ENCODE results near the gene SUGT1. TPM values are rescaled to one million over a fixed set of nuclear protein-coding genes. Genes with fewer than 3 reads are reported as not detected.
A peak's percentile ranks its signal among the peaks of the same experiment; 100 is the strongest.

Gene SUGT1
- total RNA-seq, 3 donors from 2014 or later: 24.6 to 40.8 (median 29.1) TPM

GRCh38 chr13:52738719-52739467, 86.3 kb downstream of the SUGT1 start:
- Histone ChIP-seq H3K27ac (no peak overlapping the region), H3K4me3 (peak overlapping the region; percentile 20 to 58 (median 34)), H3K4me1 (no peaks in the 10 kb centered on the region), H3K36me3 (no peaks in the 10 kb centered on the region), H3K27me3 (peaks cover 3 to 41% of the 10 kb centered on the region in 2 donors), H3K9me3 (no peaks in the 10 kb centered on the region)
- TF ChIP-seq, protein P1, sequence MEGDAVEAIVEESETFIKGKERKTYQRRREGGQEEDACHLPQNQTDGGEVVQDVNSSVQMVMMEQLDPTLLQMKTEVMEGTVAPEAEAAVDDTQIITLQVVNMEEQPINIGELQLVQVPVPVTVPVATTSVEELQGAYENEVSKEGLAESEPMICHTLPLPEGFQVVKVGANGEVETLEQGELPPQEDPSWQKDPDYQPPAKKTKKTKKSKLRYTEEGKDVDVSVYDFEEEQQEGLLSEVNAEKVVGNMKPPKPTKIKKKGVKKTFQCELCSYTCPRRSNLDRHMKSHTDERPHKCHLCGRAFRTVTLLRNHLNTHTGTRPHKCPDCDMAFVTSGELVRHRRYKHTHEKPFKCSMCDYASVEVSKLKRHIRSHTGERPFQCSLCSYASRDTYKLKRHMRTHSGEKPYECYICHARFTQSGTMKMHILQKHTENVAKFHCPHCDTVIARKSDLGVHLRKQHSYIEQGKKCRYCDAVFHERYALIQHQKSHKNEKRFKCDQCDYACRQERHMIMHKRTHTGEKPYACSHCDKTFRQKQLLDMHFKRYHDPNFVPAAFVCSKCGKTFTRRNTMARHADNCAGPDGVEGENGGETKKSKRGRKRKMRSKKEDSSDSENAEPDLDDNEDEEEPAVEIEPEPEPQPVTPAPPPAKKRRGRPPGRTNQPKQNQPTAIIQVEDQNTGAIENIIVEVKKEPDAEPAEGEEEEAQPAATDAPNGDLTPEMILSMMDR (IDR thresholded peaks at IDR 0.05): no peak
- TF ChIP-seq POLR2AphosphoS5 (IDR thresholded peaks at IDR 0.05): no peak
- TF ChIP-seq POLR2A (IDR thresholded peaks at IDR 0.05): no peak
- DNase-seq (ENCODE audit: low spot score in 2 of 2): no peak
- intact Hi-C loops (cut with DNase I; ENCODE audit: low total_unique reads): no loop called here

DNA sequence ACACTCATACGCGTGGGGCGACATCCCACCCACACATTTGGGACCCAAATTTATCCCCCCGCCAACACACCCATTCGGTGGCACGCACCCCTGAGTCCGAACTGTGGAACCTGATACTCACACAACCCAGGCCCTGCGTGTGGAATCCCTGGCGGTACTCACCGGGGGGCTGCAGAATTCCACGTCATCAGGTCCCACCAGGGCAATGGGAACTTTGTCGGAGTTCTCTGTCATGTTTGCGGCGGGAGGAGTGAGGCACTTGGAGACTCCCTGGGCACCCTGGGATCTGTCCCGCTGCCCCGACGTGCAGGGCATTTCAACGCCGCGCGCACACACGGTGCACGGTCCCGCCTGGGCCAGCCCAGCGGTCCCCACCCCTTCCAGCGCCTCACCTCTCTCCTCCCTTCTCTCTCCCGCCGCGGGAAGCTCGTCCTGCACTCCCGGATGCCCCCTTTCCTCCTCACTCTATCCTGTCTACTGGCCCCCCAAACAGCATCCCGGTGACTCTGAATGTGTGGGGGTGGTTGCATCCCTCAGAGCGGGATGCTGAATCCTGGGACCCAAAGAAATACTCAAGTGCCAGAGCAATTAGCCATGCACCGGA, 86.9 kb downstream of the SUGT1 start, which contains the start of gene CNMD:
CNMD (minus strand) TSS at position 353 of the 604 bp plus-strand sequence; CDS start at position 234, 119 bp downstream.
- Histone ChIP-seq H3K36me3 (no peaks in the 10 kb centered on the region), H3K27ac (no peak within 1 kb of the TSS), H3K27me3 (peaks cover 3 to 41% of the 10 kb centered on the region in 2 donors), H3K4me3 (peak within 1 kb of the TSS; percentile 20 to 58 (median 34)), H3K9me3 (no peaks in the 10 kb centered on the region), H3K4me1 (no peaks in the 10 kb centered on the region)
- DNase-seq (ENCODE audit: low spot score in 2 of 2): no peak
- intact Hi-C loops (cut with DNase I; ENCODE audit: low total_unique reads): no loop called here
- TF ChIP-seq, protein P1 (IDR thresholded peaks at IDR 0.05): no peak
- TF ChIP-seq POLR2AphosphoS5 (IDR thresholded peaks at IDR 0.05) (no peak), POLR2A (IDR thresholded peaks at IDR 0.05) (no peak)

DNA sequence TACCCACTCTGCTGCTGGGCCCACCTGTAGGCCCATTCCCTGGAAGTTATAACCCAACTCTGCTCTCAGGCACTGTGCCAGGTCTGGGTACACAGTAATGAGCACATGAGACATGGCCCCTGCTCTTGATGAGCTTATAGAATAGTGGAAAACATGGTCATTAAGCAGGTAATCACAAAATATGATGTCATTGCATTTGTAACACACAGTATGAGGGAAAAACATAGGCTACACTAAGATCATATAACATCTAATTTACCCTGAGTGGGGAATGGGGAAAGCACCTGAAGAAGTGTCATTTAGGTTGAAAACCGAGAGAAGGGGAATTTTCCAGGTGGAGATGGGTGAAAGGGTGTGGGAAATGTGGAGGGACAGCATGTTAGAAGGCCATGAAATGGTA, 90.9 kb downstream of the SUGT1 start:
- intact Hi-C loops (cut with DNase I; ENCODE audit: low total_unique reads): no loop called here
- TF ChIP-seq POLR2AphosphoS5 (IDR thresholded peaks at IDR 0.05) (no peak), POLR2A (IDR thresholded peaks at IDR 0.05) (no peak)
- TF ChIP-seq, protein P1 (IDR thresholded peaks at IDR 0.05): no peak
- DNase-seq (ENCODE audit: low spot score in 2 of 2): no peak

DNA sequence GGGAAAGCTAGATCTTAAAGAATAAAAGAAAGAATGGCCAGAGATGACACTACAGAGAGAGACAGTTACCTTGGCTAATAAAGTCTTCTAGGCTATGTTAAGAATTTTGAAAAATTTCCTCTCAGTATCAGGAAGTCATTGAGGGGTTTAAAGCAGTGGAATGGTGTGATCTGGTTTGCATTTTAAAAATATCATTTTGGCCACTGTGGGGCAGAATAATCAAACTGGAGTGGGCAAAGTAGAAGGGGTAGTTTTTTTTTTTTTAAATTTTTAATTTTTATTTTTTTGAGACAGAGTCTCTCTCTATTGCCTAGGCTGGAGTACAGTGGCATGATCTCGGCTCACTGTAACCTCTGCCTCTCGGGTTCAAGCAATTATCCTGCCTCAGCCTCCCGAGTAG, 91.4 kb downstream of the SUGT1 start:
- H3K9me3 ChIP-seq: no peaks in the 10 kb centered on the region
- intact Hi-C loops (cut with DNase I; ENCODE audit: low total_unique reads): no loop called here
- TF ChIP-seq POLR2AphosphoS5 (IDR thresholded peaks at IDR 0.05) (no peak), POLR2A (IDR thresholded peaks at IDR 0.05) (no peak)
- TF ChIP-seq, protein P1 (IDR thresholded peaks at IDR 0.05): no peak

More for the DNA sequence above, 90.9 kb downstream of the SUGT1 start:
- no peaks in the 10 kb centered on the region for H3K9me3 ChIP-seq
- H3K27me3 ChIP-seq: peaks cover 3 to 25% of the 10 kb centered on the region in 2 donors
- no peak overlapping the region for H3K27ac ChIP-seq
- H3K36me3 ChIP-seq: no peaks in the 10 kb centered on the region
- H3K4me3 ChIP-seq: no peak overlapping the region
- no peaks in the 10 kb centered on the region for H3K4me1 ChIP-seq

GRCh38 chr13:52744842-52745375, 92.3 kb downstream of the SUGT1 start:
- no peak overlapping the region for H3K4me3 ChIP-seq
- H3K27me3 ChIP-seq: peaks cover 0 to 11% of the 10 kb centered on the region in 2 donors
- intact Hi-C loops (cut with DNase I; ENCODE audit: low total_unique reads): no loop called here

More for the DNA sequence above, 91.4 kb downstream of the SUGT1 start:
- Histone ChIP-seq H3K27me3 (peaks cover 0 to 20% of the 10 kb centered on the region in 2 donors), H3K27ac (no peak overlapping the region), H3K4me3 (no peak overlapping the region), H3K4me1 (no peaks in the 10 kb centered on the region), H3K36me3 (no peaks in the 10 kb centered on the region)
- no peak for DNase-seq (ENCODE audit: low spot score in 2 of 2)

More at GRCh38 chr13:52744842-52745375, 92.3 kb downstream of the SUGT1 start:
- Histone ChIP-seq H3K9me3 (no peaks in the 10 kb centered on the region), H3K27ac (no peak overlapping the region), H3K4me1 (no peaks in the 10 kb centered on the region), H3K36me3 (no peaks in the 10 kb centered on the region)
- DNase-seq (ENCODE audit: low spot score in 2 of 2): no peak
- TF ChIP-seq POLR2AphosphoS5 (IDR thresholded peaks at IDR 0.05) (no peak), POLR2A (IDR thresholded peaks at IDR 0.05) (no peak)
- TF ChIP-seq, protein P1 (IDR thresholded peaks at IDR 0.05): no peak
